Coronary artery (tissue), 2 donors: ENCODE measurements around the gene TM9SF4.

ENCODE experiments used
- DNase-seq: peaks from one replicate; pipeline ENCODE4 v3.0.0-alpha.2; 2017; ENCODE audit warnings: low spot score
- H3K27ac ChIP-seq, 2 donors: fragments of 200-600 bp; sonication (generic); one replicate each; pipeline ENCODE4 v1.5.1; 2016 to 2019
- H3K4me3 ChIP-seq: fragments of 200-600 bp; sonication (generic); 2 replicates; pipeline ENCODE4 v1.5.1; 2016; ENCODE audit warnings: mild to moderate bottlenecking, moderate library complexity
- TF ChIP-seq, protein P1 (sequence below): fragments of 200-600 bp; sonication (generic); IDR thresholded peaks from one replicate; pipeline ENCODE4 v1.5.1; 2019; ENCODE audit warnings: antibody characterized with exemption

The TM9SF4 gene

DNA sequence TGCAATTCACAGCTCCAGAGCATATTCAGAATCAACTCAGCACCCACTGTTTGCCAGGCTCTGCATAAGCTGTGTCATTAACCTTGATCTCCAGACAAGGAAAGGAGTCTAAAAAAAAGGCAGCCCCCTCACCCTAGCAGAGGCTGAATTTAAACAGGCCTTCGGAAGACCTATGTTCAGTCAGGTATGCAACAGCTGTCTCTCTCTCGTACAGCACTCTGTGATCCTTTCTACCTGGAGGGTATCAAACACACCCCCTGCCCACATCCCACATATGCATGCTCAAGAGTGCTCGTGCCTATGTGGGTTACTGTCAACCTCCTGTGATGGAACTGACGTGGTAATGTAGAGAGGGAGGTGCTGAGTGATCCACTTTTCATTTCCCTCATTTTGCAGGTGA, 89.5 kb downstream of the TM9SF4 start:
- TF ChIP-seq, protein P1, sequence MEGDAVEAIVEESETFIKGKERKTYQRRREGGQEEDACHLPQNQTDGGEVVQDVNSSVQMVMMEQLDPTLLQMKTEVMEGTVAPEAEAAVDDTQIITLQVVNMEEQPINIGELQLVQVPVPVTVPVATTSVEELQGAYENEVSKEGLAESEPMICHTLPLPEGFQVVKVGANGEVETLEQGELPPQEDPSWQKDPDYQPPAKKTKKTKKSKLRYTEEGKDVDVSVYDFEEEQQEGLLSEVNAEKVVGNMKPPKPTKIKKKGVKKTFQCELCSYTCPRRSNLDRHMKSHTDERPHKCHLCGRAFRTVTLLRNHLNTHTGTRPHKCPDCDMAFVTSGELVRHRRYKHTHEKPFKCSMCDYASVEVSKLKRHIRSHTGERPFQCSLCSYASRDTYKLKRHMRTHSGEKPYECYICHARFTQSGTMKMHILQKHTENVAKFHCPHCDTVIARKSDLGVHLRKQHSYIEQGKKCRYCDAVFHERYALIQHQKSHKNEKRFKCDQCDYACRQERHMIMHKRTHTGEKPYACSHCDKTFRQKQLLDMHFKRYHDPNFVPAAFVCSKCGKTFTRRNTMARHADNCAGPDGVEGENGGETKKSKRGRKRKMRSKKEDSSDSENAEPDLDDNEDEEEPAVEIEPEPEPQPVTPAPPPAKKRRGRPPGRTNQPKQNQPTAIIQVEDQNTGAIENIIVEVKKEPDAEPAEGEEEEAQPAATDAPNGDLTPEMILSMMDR, result no peak

DNA sequence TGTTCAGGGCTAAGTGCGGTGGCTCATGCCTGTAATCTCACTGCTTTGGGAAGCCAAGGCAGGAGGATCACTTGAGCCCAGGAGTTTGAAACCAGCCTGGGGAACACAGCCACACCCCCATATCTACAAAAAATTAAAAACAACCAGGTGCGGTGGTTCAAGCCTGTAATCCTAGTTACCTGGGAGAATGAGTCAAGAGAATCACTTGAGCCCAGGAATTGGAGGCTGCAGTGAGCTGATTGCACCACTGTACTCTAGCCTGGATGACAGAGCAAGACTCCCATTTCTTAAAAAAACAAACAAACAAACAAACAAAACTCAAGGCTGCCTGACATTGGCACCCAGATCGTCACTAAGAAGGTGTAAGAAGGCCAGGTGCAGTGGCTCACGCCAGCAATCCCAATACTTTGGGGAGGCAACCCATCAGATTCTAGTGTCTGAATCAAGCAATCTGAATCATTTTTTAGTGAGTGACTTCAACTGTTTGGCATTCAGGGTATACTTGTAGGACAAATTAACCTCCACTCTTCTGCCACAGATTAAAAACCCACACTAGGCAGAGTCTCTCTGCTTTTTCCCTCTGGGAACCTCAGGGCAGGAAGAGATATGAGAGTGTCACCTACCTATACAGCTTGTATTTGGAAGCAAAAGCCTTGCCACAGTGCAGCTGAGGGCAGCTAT, 91.9 kb downstream of the TM9SF4 start:
- DNase-seq, result no peak
- TF ChIP-seq, protein P1, result no peak
- Histone ChIP-seq H3K4me3 (no peak overlapping the region), H3K27ac (no peak overlapping the region)

More for the DNA sequence above, 89.5 kb downstream of the TM9SF4 start:
- Histone ChIP-seq H3K4me3 (no peak overlapping the region), H3K27ac (no peak overlapping the region)
- DNase-seq, result no peak

DNA sequence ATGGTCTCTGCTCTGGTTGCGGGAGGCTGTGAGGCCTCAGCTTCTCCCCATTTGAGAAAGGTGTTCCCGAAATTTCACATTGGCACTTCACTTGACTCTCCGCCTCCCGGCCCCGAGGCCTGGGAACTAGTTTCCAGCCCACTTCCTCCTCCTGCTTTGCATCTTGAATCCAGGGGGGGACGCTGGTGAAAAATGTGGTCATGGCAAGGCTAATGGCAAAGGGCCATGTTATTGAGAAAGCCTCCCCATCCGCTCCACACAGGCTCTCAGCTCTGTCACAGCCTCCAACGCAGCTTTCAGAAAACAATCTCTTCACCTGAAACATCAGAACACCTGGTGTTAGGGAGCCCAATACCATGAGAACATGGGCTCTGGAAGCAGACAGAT, 92.5 kb downstream of the TM9SF4 start:
- Histone ChIP-seq H3K4me3 (no peak overlapping the region), H3K27ac (no peak overlapping the region)
- TF ChIP-seq, protein P1, result no peak
- no peak for DNase-seq

DNA sequence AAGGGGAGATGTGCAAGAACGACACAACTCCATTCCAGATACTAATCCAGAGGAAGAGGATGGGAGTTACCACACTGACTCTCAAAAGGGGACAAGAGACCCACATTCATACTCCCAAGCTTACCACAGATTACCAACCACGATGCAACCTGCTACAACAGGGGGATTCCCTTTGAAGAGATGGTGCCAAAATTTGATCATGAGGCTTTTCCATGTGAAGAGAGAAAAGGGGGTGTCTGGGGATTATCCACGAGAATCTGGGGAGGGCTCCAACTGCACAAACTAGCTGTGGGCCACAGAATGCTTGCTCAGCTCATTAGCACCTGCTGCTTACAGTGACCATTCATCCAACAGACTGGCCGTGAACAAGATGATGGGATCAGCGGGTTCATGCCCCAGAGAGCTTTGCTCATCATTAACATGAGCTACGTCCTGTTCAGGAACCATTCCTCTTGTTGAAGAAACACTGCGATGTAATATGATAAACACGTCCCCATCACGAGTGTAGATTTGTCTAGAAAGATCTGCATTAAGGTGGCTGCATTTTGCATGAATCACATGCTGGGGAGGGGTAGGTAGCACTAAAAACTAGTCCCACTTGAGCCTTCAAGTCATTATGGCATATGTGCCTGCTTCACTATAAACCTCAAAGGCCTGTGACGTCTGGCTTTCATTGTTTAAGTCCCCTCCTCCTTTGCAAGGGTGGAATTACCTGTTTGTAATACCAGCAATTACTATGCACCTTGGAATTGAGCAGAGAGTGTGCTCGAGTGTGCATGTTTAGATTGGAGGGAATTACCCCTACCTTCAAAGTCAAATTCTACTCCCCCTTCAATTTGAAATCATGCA, 94.1 kb downstream of the TM9SF4 start:
- DNase-seq, result no peak
- H3K27ac ChIP-seq, result no peak overlapping the region
- H3K4me3 ChIP-seq, result no peak overlapping the region
- TF ChIP-seq, protein P1, result no peak

DNA sequence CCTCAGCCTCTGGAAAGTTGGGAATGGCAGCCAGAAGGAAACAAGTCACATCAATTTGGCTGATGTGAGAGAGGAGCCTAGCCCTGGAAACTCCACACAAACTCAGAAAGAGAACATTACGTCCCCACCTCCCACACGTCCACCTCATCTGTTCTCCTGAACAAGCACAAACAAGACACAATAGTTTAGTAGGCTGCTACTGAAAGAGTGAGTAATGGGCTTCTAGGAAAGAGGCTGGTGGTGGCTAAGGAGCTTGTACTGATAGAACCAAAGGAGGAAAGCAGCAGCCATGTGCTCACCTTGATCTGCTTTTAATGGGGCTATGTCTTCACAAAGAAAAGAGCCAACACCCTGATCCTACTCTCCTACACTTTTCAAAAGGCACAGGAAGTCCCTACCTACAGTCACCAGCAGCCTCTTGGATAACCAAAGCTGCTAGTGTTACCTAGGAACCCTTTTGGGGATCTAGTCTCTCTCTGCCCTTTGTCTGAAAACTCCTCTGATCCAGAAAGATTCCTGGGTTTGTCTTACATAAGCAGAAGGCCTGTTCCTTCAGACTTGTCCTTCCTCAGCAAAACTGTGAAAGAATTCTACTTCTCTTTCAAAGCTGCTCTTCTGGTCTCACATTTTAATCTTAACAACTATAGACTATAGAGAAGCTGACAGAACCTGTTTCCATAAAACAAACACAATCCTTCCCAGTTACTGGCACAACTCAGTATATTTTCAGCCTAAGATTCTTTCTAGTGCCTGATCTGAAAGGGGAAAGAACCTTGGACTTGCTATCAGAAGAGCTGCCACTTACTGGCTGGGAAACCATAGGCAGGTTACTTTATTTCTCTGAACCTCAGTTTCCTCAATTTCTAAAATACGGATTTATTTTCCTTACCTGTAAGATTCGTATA, 94.9 kb downstream of the TM9SF4 start:
- Histone ChIP-seq H3K4me3 (no peak overlapping the region), H3K27ac (peak overlapping the region in 1 of 2 donors; percentile 18)
- no peak for DNase-seq
- TF ChIP-seq, protein P1, result no peak

- Histone ChIP-seq H3K4me3 (peak overlapping the region; percentile 100), H3K27ac (peak overlapping the region; percentile 18 to 30)
- no peak for DNase-seq
- TF ChIP-seq, protein P1, result no peak
These were observed 95.8 kb downstream of the TM9SF4 start for GRCh38 chr20:32205110-32205842.
